ENCODE measurements around the gene SYNE1. TPM values are rescaled to one million over a fixed set of nuclear protein-coding genes. Genes with fewer than 3 reads are reported as not detected.
"Not testable (repeated sequence)": the region's sequence is repeated elsewhere in the genome, so short reads cannot be mapped to it uniquely, and the experiment has no call there.

The SYNE1 gene
- polyA plus RNA-seq, 1 donor: 105 TPM

DNA sequence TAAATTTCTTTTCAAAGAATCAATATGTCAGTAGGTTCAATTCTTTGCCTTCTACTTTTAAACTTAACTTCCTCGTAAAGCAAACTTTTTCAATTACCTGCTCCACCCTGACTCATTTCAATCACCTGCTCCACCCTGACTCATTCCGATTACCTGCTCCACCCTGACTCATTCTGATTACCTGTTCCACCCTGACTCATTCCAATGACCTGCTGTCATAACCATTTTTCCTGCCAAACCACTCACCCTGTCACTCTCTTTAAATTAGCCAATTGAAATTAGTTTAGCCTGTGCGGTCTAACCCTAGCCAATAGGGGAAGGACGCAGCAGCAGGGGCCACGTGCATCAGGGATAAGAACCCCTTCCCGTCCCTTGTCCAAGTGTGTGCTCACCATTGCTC, 141.7 kb downstream of the SYNE1 start:
- DNase-seq: not testable (repeated sequence)

DNA sequence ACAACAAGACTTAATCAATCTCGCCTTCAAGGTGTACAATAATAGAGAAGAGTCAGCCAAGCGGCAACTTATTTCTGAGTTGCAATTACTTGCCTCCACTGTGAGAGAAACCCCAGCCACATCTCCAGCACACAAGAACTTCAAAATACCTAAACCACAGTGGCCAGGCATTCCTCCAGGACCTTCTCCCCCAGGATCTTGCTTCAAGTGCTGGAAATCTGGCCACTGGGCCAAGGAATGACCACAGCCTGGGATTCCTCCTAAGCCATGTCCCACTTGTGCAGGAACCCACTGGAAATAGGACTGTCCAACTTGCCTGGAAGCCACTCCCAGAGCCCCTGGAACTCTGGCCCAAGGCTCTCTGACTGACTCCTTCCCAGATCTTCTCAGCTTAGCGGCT, 144.9 kb downstream of the SYNE1 start:
- DNase-seq: not testable (repeated sequence)

GRCh38 chr6:152491501-152491900, 145.7 kb downstream of the SYNE1 start:
- not testable (repeated sequence) for DNase-seq

DNA sequence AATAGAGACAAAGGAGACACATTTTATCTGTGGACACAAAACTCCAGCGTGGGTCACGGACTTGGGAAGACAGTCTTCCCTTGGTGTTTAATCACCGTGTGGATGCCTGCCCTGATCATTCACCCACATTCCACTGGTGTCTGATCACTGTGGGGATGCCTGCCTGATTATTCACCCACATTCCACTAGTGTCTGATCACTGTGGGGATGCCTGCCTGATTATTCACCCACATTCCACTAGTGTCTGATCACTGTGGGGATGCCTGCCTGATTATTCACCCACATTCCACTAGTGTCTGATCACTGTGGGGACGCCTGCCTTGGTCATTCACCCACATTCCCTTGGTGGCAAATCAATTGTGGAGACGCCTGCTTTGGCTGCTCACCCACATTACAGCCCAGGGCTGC, 146.2 kb downstream of the SYNE1 start:
- not testable (repeated sequence) for DNase-seq

DNA sequence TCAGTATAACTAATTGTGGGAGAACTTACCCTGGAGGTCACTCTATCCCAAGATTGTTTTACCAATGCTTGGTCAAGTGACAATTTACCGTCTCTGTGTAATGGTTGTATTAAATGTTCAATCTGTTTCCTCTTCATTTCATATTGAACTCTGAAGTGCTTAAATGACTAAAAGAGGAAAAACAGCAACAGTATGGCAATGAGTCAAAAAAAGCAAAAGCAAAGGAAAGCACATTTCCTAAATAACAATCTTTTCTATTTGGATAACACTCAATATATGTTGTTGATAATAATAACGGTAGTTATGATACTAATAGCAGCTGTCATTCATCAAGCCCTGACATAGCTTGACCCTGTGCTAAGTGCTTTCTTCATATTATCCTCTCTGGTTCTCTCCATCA, 152.4 kb downstream of the SYNE1 start:
- DNase-seq: no peak

GRCh38 chr6:152482289-152482688, 154.9 kb downstream of the SYNE1 start:
- DNase-seq: no peak

DNA sequence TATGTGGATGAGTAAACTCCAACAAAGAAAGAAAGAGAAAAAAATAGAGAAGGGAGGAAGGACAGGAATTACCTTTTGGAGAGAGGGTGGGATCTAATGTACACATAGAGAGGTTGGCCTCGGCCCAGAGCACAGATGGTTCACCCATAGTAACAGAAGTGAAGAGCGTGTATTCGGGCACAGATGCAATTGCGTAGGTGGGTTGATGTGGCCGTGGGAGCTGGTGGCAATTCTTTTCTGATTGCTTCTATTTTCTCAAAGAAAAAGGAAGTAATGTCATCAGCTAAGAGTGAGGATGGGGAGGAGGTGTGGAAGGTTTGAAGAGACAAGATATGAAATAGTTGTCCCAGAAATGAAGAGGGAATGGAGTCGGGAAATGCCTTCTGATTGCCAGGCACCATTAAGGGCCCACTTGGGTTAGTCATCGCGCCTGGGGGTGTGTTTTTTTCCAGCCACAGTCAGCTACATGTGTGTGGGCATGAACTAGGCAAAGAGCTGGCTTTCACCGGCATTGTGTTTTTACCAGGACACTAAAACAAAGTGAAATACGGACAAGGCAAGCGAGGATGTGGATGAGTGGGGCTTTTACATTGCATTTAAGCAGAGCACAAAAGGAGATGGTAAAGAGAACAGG, 158.7 kb downstream of the SYNE1 start:
- DNase-seq: no peak

- no peak for DNase-seq
Measured at GRCh38 chr6:152474354-152474753, 162.8 kb downstream of the SYNE1 start.

- no peak for DNase-seq
Measured at GRCh38 chr6:152472325-152472724, 164.8 kb downstream of the SYNE1 start.

DNA sequence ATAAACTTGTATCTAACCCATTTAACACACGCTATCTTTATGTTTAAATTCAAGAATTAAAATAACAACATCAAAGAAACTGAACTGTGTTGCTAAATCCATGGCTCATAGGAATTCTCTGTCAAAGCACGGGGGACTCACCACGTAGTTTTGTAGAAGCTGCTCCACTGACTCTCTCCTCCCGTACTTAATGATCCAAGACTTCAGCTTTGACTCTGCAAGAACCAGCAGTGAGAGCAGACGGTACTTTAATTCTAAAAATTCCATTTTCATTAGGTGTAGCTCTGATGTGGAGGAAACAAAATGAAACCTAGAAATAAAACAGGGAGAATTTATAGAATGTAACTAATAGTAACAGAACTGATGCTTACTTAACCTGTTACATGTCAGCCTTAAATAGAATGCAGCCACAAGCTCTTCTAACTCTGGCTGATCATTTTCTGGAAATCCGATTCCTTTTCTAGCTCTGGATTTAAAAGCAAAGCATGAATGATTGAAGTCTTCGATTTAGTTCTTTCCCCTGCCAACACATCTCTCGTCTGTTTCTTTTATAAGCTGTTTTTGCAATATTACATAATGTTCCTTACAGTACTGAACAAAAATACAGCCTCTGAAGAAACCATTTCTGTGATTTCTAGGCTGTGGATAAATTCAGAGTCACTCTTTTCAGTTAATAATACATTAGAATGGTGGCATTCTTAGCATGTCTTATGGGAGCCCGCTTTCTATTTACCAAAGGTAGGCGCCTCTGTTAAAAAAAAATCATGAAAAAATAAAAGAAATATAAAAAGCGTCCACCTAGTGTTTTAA, 165.5 kb downstream of the SYNE1 start:
- DNase-seq: peak; percentile 61

DNA sequence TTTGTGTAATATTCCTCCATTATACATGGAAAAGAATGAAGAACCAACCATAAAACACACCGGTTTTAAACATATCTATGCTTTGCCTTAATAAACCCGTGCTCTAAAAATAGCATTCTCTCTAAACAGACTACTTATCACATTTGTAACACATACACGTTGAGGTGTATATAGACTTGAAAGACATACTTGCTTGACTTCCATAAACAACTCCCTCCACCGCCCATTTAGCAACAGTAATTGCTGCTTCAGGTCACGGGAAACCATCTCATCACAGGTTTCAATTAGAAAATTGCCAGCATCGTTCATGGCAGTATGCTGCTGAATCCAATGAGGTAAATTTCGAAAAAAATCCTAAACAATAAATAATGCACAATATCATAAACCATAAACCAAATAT, 174.0 kb downstream of the SYNE1 start:
- DNase-seq: no peak

GRCh38 chr6:152462716-152463115, 174.4 kb downstream of the SYNE1 start:
- DNase-seq: no peak

DNA sequence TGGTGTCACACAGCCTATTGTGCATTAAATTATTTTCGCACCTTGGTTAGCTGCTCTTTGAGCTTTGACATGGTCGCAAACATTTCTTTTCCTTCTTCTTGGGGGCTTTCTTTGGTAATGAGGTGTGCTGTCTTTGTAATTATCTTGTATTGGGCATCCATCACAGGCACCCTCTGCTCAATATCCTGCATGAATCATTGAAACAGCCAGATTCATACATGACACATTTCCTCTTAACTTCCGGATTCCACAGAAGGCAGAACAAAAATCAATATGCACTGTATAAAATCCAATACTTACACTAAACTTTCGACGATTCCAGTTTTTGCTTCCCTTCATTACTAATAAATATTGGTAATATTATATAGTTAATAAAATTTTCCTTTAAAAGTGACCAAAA, 175.6 kb downstream of the SYNE1 start:
- DNase-seq: no peak

GRCh38 chr6:152458648-152459644, 178.2 kb downstream of the SYNE1 start:
- no peak for DNase-seq

GRCh38 chr6:152457949-152458624, 179.1 kb downstream of the SYNE1 start:
- no peak for DNase-seq

- DNase-seq: no peak
Measured at GRCh38 chr6:152454003-152454402, 183.2 kb downstream of the SYNE1 start.

DNA sequence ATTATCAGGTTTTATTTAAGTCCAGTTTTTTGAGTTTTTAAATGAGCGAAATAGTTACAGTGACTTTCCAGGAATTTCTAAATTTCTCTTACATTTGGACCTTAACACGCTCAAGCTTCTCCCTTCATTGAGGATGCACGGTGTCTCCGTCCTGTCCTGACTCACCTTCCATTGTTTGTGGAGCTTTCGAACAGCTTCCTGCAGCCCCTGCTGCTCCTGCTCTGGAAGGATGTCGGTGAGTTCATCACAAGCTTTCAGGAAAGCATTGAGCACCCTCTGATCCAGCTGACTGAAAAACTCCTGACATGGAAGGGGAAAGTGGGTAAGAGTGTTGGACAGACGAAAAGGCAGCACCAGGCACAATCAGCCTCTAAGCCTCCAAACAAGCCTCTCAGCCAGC, 183.7 kb downstream of the SYNE1 start:
- DNase-seq: no peak

DNA sequence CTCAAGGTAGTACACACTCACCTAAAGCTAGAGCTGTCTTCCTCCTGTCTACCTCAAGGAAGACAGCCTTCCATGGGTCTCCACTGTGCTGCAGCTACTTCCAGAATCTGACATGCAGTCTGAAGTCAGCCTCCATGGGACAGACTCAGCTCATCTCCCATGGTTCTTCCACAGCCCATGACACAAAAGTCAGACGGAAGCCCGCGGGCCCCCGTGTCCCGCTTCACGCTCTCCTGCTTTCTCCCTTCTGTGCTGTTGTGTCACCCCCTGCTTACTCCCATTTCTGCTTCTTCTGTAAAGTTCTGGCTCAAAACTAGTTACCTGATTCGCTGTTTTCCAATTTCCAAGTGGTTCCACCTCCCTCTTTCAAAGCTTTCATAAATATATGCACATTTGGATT, 184.5 kb downstream of the SYNE1 start:
- DNase-seq: no peak

GRCh38 chr6:152450519-152450918, 186.6 kb downstream of the SYNE1 start:
- no peak for DNase-seq

DNA sequence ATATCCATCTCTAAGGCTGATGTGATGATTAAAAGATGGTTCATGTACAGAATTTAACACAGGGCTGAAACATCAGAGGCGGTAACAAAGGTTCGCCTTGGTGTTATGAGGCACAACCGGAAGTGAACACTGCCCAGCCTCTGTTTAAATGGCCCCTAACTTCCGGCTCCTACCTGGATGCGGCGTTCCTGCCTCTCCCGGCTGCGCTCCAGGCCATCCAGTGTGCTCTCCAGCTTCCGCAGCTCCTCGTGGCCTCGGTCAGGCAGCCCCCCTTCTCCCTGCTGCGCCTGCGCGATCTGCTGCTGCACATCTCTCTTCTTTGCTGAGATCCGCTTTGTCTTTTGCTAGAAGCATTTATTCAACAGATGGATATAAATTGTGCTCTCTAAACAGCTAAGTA, 195.3 kb downstream of the SYNE1 start:
- DNase-seq: no peak

GRCh38 chr6:152435816-152436215, 201.3 kb downstream of the SYNE1 start:
- DNase-seq: no peak

- no peak for DNase-seq
Measured at GRCh38 chr6:152432758-152433157, 204.4 kb downstream of the SYNE1 start.

Measured in left kidney (tissue), 2 donors.